Spleen (tissue), 7 donors: Measurements from ENCODE around the gene PSAPL1.

Experiments
- CTCF ChIP-seq, 11 experiments: fragments of 200-600 bp in 7 of 11; fragments of 450-650 bp in 4 of 11; sonication (generic) in 4 of 11; IDR thresholded peaks in 8 of 11; conservative IDR thresholded peaks in 3 of 11; 1 replicate in 7 of 11; 2 replicates in 4 of 11; pipeline versions ENCODE4 v1.4.0 to v1.8.0; 2016 to 2021; ENCODE audit warnings: antibody characterized with exemption in 11 of 11, inconsistent platforms in 4 of 11, mild to moderate bottlenecking in 1 of 11
- POLR2A ChIP-seq, 3 donors: fragments of 450-650 bp; IDR thresholded peaks; one replicate each; pipeline ENCODE4 v1.5.1; 2017; ENCODE audit warnings: antibody characterized with exemption in 3 of 3, mild to moderate bottlenecking in 1 of 3
- donor health status: DM: no; HTN: no; CAD: no; lungs with moderate emphysema.
- donor health status: DM: no; HTN: no; CAD: no.
- donor health status: DM: no; HTN: no; CAD: no.

- TF ChIP-seq CTCF (IDR thresholded peaks at IDR 0.05 in 8 of 11, conservative IDR thresholded peaks at IDR 0.05 in 3 of 11): no peak
- no peak for TF ChIP-seq POLR2A (IDR thresholded peaks at IDR 0.05)
These were observed 35.9 kb upstream of the PSAPL1 start for GRCh38 chr4:7470522-7471128.
